ENCODE measurements around the gene PTBP3. TPM values are rescaled to one million over a fixed set of nuclear protein-coding genes. Genes with fewer than 3 reads are reported as not detected.

The PTBP3 gene
- total and polyA plus RNA-seq, 2 of the 4 experiments (the other 2 are of a cell fraction) = 8.6 to 15.6 TPM

DNA sequence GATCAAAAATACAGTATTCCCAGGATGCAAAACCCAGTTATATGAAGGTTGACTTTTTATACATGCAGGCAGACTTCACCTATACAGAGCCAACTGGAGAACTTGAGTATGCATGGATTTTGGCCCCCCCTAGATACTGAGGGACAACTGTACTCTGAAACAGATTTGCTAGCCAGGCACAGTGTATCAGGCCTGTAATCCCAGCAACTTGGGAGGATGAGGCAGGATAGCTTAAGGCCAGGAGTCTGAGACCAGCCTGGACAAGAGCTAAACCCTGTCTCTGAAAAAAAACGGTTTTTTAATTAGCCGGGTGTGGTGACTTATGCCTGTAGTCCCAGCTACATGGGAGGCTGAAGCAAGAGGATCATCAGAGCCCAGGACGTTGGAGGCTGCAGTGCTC, 21.9 kb downstream of the PTBP3 start:
- POLR2A ChIA-PET (ENCODE audit: unreplicated experiment) = no interaction called here
- BruUV-seq (replicated peaks) = no TSS peak
- intact Hi-C loops (cut with micrococcal nuclease) = loop anchor here (5.0 kb wide), 1 partner anchor 59 kb away; no protein-coding TSS in a partner anchor
- H2AK9ac ChIP-seq (replicated peaks; ENCODE audit: low read depth, low read length, poor library complexity) = no peak overlapping the region
- peaks cover 10 to 66% of the 10 kb centered on the region in 2 experiments; a peak in 3 of 4 replicates for H3K79me1 ChIP-seq (ENCODE audit: low read depth in 1 of 2, low read length in 2 of 2)
- no peak overlapping the region for H4K91ac ChIP-seq (ENCODE audit: insufficient read depth, low read depth, low read length)
- no peak overlapping the region for H4K8ac ChIP-seq (ENCODE audit: low read depth in 2 of 2, low read length in 2 of 2)
- H3K27ac ChIP-seq (ENCODE audit: insufficient read depth, low read length) = no peak overlapping the region
- in situ Hi-C loops (cut with MboI; ENCODE audit: low sequenced_read_pairs) = no loop called here
- H3K23ac ChIP-seq (ENCODE audit: low read depth, low read length) = no peak overlapping the region
- CTCF ChIA-PET = no interaction called here
- no peak overlapping the region for H3K56ac ChIP-seq (ENCODE audit: extremely low read depth, insufficient read depth, low read length)
- no peak overlapping the region for H2BK5ac ChIP-seq (ENCODE audit: low read depth, low read length, poor library complexity, severe bottlenecking)
- H3K27me3 ChIP-seq (ENCODE audit: control insufficient read depth, insufficient read depth, low read length) = no peaks in the 10 kb centered on the region
- DNase-seq (no peak), ATAC-seq (ENCODE audit: low read depth) (no peak)
- dilution Hi-C loops (cut with HindIII; ENCODE audit: low sequenced_read_pairs, unreplicated experiment) = no loop called here
- H3K18ac ChIP-seq (ENCODE audit: low read depth, low read length) = no peak overlapping the region
- peaks cover 10% of the 10 kb centered on the region; the same call in 1 of the 2 replicates for H3K9me1 ChIP-seq (ENCODE audit: insufficient read depth, low read length)
- H2AK5ac ChIP-seq (ENCODE audit: low read depth, low read length) = no peak overlapping the region
- H3K9me3 ChIP-seq (ENCODE audit: control insufficient read depth, insufficient read depth, low read length) = no peaks in the 10 kb centered on the region
- H4K20me1 ChIP-seq (ENCODE audit: insufficient read depth, low read length) = peaks cover 68% of the 10 kb centered on the region
- WGBS, 2 experiments (ENCODE audit: extremely low coverage in 2 of 2, insufficient read length in 1 of 2) = 100% methylated on average over 2 of the region's 3 CpGs; no CpG with 5 or more reads in 1 of the 2 experiments
- TF ChIP-seq POLR2A (IDR thresholded peaks at IDR 0.05; ENCODE audit: low read depth, low read length) = no peak
- no peak for TF ChIP-seq BHLHE40 (IDR thresholded peaks at IDR 0.05; ENCODE audit: low read depth, low read length)
- no peak for TF ChIP-seq CHD1 (IDR thresholded peaks at IDR 0.05; ENCODE audit: low read depth, low read length)
- TF ChIP-seq, protein P1, sequence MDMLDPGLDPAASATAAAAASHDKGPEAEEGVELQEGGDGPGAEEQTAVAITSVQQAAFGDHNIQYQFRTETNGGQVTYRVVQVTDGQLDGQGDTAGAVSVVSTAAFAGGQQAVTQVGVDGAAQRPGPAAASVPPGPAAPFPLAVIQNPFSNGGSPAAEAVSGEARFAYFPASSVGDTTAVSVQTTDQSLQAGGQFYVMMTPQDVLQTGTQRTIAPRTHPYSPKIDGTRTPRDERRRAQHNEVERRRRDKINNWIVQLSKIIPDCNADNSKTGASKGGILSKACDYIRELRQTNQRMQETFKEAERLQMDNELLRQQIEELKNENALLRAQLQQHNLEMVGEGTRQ (IDR thresholded peaks at IDR 0.05; ENCODE audit: low read depth, low read length) = no peak
- H3K14ac ChIP-seq (replicated peaks; ENCODE audit: low read depth, low read length) = no peak overlapping the region; the same call in 1 of the 2 replicates
- no peak overlapping the region for H3K9ac ChIP-seq (ENCODE audit: low read depth, low read length)
- no peak overlapping the region for H2BK15ac ChIP-seq (ENCODE audit: low read depth, low read length)
- no peak overlapping the region for H3K4me3 ChIP-seq (ENCODE audit: insufficient read depth, low read depth, low read length)
- H2AFZ ChIP-seq (replicated peaks; ENCODE audit: low read length, poor library complexity) = no peak overlapping the region
- H3K4me1 ChIP-seq (ENCODE audit: control insufficient read depth, insufficient read depth, low read length) = no peaks in the 10 kb centered on the region
- no peak overlapping the region for H2BK120ac ChIP-seq (ENCODE audit: low read depth, low read length)
- no peak overlapping the region for H2BK20ac ChIP-seq (ENCODE audit: low read depth, low read length)
- no peak overlapping the region for H4K5ac ChIP-seq (ENCODE audit: low read depth, low read length)
- H3K4ac ChIP-seq (ENCODE audit: low read depth, low read length) = no peak overlapping the region
- no peak overlapping the region for H3K4me2 ChIP-seq (ENCODE audit: low read depth, low read length)
- H3K36me3 ChIP-seq (ENCODE audit: control insufficient read depth, insufficient read depth, low read length) = no peaks in the 10 kb centered on the region

All from IMR-90 (cell line).